GM18517 (cell line): ENCODE measurements around the gene GNAS.
"Not testable (repeated sequence)": the region's sequence is repeated elsewhere in the genome, so short reads cannot be mapped to it uniquely, and the experiment has no call there.

Experiments
- ATAC-seq: cut with Tn5 transposase; IDR thresholded peaks from one replicate; pipeline ENCODE4 v1.9.1; 2021; ENCODE audit warnings: mild to moderate bottlenecking, moderate library complexity; ENCODE audit not compliant: unreplicated experiment

GNAS gene

GRCh38 chr20:58826271-58826670 is 26.2 kb upstream of the GNAS start:
- ATAC-seq = no peak

DNA sequence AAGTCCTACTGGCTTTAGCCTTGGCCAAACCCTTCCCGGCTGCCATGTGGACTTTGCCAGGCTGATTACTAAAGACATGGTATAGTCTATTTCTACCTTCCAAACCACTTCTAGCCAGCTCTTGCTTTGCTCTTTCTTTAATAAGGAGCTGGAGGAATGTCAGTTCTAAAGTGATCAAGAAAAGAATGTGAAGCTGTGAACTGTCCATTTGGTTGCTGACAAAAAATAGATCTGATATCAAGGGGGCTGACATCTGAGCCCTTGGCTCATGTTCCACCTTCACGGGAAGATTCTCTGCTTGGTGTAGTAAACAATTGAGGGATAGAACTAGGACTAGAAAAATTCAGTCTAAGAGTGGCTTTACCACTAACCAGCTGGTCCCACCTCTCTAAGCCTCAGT is 24.4 kb upstream of the GNAS start:
- no peak for ATAC-seq

DNA sequence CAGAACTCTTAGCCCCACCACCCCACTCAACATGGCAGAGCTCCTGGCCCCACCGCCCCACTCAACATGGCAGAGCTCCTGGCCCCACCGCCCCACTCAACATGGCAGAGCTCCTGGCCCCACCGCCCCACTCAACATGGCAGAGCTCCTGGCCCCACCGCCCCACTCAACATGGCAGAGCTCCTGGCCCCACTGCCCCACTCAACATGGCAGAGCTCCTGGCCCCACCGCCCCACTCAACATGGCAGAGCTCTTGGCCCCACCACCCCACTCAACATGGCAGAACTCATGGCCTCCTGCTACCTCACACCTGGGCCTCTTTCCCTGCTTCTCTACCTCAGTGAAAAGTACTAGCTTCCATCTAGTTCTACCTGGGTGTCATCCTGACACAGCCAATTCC is 23.7 kb upstream of the GNAS start:
- ATAC-seq = not testable (repeated sequence)

DNA sequence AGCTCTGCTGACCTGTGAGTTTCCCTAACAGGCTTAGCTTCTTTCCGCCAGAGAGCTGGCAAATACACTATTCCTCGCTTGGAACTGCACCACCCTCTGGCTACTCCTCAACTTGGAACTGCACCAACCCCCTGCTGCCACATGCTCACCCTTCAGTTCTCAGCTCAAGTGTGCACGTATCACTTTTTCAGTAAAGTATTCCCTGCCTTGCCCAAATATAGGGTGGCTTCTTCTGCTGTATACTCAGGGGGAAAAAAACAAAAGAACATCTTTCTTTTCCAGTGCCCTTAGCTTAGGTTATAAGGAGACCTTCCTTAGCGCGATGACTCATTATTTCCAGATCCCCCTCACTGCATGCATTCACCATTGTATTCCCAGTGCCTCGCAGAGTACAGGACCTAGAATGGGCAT is 23.0 kb upstream of the GNAS start:
- ATAC-seq = no peak

DNA sequence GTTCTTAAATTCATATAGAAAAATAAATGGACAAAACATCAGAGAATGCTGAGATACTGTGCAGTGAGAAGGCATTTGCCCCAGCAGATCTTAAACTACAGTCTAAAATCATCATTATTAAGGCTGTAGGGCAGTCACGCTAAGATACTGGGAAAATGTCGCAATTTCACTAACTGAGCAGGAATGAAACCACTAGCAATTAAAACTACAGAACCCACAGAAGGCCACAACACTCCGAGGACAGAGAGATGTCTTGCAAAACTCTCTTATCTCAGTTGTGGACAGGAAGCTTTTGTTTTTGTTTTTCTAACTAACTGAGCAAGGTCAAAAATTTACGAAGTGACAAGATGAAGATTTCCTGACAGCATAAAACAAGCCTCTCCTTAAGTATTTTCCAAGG is 20.1 kb upstream of the GNAS start:
- ATAC-seq = no peak

GRCh38 chr20:58833921-58834320 is 18.6 kb upstream of the GNAS start:
- no peak for ATAC-seq

DNA sequence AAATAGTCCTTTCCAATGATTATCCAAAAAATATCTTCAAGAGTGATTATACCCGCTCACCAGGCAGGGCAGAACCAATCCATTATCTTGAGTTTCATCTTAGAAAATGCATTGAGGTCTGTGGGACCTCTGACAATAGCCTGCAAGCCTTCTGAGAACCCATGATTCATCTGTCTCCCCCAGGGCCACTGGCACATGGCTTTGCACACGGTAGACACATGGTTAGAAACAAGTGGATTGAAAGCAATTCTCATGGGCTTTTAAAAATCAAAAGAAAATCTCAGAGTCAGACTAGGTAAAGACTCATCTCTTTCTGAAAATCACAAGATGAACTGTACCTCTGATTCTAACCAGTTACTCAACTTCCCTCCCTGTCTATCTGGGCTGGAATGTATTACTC is 17.3 kb upstream of the GNAS start:
- no peak for ATAC-seq

DNA sequence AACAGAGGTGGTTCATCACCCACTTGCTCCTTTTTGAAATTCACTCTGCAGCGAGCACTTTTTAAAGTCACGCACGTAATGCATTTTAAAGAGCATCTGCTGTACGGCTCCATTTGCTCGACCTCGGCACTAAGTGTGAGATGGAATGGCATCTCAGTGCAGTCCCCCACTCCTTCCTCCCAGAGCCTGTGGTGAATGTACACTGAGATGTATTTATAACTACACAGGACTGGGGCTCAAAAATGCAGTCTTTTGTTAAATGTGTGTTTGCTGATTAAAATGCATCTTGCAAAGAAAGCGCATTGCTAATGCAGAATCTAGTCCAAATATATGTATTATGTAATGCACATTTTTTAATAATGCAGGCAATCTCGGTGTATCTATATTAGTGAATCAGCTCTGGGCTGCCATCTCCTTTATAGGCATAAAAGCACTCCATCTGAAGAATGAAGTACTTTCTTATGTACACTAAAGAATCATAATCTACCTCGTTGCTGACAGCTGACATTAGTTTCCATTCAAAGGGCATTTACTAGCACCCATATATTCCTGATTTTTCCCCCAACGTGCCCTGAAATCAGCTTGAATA is 15.8 kb upstream of the GNAS start:
- no peak for ATAC-seq

DNA sequence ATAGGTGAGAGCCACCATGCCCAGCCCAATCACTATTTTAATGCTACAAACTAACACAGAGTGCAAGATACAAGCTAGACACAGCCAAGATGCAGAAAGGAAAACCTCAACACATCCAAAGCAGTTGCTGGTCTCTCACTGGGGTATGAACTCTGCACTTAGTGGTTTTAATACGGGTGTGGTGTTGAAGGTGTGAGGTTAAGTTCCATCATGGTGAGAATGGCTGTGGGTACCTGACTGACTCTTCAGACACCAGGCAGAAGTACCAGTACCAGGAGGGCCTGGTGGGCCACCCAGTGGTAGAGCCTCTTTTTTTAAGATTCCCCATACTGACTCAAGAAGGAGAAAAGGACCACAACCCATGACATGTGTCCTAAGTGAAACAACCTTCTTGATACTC is 14.8 kb upstream of the GNAS start:
- ATAC-seq = no peak

DNA sequence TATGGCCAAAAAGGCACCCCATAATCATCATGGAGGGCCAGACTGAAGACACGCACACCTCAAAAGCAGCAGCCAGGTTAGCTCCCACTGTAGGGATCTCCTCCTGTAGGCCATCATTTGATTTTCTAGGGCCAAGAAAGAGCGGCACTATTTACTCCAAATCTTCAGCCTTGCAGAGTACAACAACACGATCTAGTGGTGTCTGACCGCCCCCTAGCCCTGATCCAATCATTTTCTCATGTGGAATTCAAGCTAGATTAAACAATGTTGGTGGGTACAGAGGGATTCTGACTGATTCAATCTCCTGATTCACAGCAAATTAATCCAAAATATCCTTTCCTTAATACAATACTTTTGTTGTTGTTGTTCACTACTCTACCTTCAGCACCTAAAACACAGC is 14.3 kb upstream of the GNAS start:
- no peak for ATAC-seq

DNA sequence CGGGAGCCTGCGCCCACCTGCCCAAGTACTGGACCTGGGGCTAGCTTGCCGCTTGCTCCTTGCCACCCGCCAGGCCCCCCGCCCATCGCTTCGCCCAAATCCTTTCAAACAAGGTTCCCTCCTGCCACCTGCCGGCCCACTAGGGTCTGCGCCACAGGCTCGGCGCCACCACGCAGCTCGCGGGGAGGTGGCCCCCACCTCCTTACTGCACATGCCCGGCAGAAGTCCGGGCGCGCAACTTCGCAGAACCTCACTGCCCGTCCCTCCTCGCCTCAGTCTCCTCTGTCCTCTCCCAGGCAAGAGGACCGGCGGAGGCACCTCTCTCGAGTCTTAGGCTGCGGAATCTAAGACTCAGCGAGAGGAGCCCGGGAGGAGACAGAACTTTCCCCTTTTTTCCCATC is 13.0 kb upstream of the GNAS start:
- no peak for ATAC-seq

DNA sequence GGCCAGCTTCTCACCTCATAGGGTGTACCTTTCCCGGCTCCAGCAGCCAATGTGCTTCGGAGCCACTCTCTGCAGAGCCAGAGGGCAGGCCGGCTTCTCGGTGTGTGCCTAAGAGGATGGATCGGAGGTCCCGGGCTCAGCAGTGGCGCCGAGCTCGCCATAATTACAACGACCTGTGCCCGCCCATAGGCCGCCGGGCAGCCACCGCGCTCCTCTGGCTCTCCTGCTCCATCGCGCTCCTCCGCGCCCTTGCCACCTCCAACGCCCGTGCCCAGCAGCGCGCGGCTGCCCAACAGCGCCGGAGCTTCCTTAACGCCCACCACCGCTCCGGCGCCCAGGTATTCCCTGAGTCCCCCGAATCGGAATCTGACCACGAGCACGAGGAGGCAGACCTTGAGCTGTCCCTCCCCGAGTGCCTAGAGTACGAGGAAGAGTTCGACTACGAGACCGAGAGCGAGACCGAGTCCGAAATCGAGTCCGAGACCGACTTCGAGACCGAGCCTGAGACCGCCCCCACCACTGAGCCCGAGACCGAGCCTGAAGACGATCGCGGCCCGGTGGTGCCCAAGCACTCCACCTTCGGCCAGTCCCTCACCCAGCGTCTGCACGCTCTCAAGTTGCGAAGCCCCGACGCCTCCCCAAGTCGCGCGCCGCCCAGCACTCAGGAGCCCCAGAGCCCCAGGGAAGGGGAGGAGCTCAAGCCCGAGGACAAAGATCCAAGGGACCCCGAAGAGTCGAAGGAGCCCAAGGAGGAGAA is 12.3 kb upstream of the GNAS start:
- no peak for ATAC-seq

DNA sequence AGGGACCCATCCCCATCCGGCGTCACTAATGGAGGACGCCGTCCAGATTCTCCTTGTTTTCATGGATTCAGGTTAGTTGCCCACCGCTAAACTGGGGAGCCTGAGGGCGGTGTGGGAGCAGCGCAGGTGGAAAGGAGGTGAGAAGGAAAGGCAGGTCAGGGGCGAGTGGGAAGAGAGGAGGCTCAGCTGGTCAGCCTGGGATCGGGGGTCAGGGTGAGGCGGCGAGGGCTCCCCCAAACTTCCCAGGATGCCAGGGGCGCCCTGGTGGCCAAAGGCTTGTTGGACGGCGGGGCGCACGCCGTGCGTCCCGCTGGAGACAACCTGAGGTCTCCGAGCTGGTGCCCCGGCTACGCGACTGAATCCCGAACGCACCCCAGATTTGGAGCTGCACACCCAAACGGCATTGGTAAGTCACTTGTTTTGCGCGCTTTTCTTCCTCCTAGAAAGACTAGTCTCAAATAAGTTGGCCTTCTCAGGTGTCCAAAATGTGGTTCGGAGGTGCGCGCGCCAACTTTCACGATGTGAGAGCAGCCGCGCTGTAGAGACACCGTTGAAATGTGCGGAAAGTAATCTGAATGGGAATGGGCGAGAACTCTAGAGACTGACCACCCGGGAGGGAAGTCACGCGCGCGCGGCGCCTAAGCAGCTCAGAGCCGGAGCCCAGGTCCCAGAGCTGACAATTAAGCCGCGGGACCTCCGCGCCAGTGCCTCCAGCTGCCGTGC is 11.5 kb upstream of the GNAS start:
- no peak for ATAC-seq

DNA sequence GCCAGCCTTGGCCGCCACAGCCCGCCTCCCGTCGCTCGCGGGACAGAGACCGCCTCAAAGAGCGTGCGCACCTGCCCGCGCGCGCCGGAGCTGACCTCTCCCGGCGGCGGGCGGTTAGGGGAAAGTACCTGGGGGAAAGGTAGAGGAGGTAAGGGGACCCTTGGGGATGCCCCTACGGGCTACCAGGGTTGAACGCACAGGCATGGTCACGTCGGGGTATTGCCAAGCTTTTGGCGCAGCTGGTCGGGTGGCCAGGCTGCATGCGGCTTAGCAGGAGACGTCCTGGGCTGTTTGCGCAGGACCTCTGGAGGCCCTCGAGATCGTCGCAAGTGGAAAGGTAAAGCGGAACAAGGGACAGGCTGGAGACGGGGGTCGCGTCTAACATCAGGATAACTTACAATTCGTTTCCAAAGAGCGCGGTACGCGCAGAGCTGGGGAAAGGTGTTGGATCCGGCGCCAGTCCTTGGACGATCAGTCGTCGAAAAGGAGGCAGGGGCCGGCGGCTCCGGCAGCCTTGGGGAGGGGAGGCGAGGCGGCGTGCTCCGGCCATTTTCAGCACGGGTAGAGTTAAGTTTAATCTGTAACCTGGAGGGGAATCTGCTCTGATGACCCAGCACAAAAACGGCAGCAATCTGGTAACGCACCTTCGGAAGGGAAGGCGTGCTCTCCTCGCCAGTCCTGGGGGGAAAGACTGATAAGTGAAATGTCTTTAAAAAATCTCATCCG is 10.8 kb upstream of the GNAS start:
- ATAC-seq = no peak

DNA sequence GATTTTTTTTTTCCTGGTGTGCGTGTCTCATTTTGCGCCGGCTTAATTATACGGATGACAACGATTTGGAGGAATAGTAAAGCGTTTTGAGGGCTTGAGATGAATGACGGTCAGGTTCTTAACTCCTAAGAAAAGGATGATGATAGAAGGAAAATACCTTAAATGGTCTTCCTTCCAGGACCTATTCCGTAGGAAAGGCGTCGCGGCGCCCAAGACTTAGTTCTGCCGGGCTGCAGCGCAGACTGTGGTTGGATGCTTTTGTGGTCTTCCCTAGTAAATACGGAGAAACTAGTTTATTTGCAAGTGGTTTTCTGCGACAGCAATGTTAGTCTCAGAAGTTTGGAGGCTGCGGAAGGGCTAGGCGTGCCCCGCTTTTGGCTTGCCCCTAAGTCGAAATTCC is 10.2 kb upstream of the GNAS start:
- no peak for ATAC-seq

DNA sequence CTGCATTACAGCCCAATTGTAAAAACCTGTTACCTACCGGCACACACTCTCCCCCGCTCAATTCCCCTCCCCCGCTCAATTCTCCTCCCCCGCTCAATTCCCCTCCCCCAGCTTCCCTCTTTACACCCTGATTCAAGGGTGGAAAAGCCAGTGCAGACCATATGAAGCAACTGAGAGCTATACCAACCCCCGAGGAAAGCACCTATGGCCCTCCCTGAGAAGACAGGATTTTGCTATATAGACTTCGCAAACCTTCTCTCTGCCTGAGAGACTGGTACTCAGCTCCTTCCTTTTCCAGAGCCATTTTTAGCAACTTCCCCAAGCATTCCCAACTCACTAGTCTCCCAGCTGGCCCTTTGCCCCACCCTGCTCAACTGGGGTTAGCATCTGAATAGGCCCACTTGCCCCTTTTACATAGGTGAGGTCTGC is 9.4 kb upstream of the GNAS start:
- ATAC-seq = no peak

GRCh38 chr20:58845706-58846105 is 6.8 kb upstream of the GNAS start:
- ATAC-seq = no peak

- ATAC-seq = no peak
Measured at GRCh38 chr20:58847463-58847862, 5.1 kb upstream of the GNAS start.

DNA sequence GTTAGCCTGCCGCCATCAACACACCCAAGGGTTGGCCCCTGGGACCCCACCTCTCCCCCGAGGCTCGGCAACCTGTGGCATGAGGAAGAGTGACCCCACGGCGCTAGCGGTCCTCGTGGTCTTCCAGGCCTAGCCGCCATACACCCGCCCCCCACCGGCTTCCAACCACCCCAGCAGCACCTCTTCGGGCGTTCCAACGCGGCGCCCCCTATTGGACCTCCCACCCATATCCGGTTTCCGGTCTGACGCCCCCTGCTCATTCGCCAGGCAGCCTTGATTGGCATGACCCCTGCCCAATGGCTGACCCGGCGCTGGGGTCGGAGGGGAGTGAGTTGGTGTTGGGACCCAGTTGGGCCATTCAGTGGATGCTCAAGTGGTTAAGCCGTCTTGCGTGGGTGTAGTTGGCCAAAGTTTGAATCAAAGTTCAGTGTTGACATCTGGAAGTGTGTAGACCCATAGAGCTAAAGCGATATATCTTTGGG is 1.8 kb upstream of the GNAS start, which contains the start of gene GNAS-AS1:
GNAS-AS1 (minus strand) TSS at position 210 of the 482 bp plus-strand sequence.
- peak; percentile 87 for ATAC-seq

DNA sequence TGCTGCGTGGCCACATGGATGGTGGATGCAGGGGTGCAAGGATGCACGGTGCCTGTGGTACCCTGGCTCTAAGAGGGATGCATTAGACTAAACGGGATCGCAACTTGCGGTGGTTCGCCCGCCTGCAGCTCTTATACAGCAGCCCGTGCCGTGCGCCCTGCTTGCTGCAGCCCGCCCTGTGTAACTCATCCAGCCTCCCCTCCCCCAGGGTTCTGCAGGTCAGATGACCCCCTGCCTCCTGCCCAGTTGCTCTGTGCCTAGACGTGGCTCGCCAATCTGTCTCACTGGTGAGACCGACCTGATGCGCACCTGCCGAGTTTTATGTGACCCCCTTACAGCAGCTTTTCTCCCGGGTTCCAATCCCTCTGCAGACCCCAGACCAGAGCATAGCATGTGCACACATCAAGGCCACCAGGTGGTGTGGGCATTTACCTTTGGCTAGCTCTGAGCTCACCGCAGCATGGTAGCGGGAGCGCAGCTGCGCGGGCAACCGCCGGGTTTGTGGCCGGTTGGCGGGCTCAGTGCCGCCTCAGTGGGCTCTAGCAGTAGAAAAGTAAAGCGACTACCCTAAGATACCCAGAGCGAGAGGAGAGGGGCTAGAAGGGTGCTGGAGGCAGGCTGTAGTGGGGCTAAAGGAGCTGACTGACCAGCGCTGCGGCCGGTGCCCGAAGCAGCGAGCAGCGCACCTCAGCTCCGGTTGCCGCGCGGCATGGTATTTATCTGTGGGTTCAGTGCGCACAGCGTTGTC is 1.1 kb upstream of the GNAS start:
- no peak for ATAC-seq
